ENCODE measurements around the gene NEURL3.

The NEURL3 gene

DNA sequence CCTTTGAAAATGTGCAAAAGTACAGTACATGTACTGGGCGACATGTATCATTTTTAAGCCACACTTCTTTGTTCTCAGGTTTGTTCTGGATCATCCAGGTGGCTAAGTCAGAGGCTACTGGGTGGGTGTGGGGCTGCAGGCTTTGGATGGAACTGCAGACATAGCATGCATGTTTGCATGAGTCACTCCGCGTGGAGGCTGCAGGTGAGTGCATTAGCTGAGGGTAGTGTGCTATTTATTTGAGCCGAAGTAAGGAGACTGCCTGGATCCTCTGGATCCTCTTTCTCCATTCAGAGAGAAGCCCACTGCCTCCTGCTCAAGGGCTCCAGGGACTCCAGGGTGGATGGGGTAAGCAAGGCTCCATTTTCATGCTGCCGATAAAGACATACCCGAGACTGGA, 9.4 kb upstream of the NEURL3 start:
- peaks cover 35% of the 10 kb centered on the region for H3K27me3 Mint-ChIP-seq (ENCODE audit: low read depth, poor library complexity)
- H3K9me3 Mint-ChIP-seq, result peaks cover 36% of the 10 kb centered on the region
- H3K4me1 Mint-ChIP-seq, result no peaks in the 10 kb centered on the region
- H3K27ac Mint-ChIP-seq, result no peak overlapping the region
- no peak for TF ChIP-seq CTCF (IDR thresholded peaks at IDR 0.05)
- H3K4me3 Mint-ChIP-seq, result no peak overlapping the region
- H3K36me3 Mint-ChIP-seq (ENCODE audit: low read depth), result peaks cover 7% of the 10 kb centered on the region
- DNase-seq, result no peak

- Mint-ChIP-seq H3K36me3 (ENCODE audit: low read depth) (peaks cover 5% of the 10 kb centered on the region), H3K4me3 (no peak overlapping the region), H3K27me3 (ENCODE audit: low read depth, poor library complexity) (peaks cover 35% of the 10 kb centered on the region), H3K4me1 (peaks cover 13% of the 10 kb centered on the region), H3K9me3 (peaks cover 18% of the 10 kb centered on the region), H3K27ac (no peak overlapping the region)
- no peak for TF ChIP-seq CTCF (IDR thresholded peaks at IDR 0.05)
- no peak for DNase-seq
Observed at GRCh38 chr2:96512341-96512740, 7.2 kb upstream of the NEURL3 start.

- H3K4me1 Mint-ChIP-seq, result peaks cover 18% of the 10 kb centered on the region
- peaks cover 35% of the 10 kb centered on the region for H3K27me3 Mint-ChIP-seq (ENCODE audit: low read depth, poor library complexity)
- no peaks in the 10 kb centered on the region for H3K36me3 Mint-ChIP-seq (ENCODE audit: low read depth)
- no peak for TF ChIP-seq CTCF (IDR thresholded peaks at IDR 0.05)
- H3K9me3 Mint-ChIP-seq, result peaks cover 13% of the 10 kb centered on the region
- no peak overlapping the region for H3K27ac Mint-ChIP-seq
- H3K4me3 Mint-ChIP-seq, result no peak overlapping the region
- DNase-seq, result no peak
Observed at GRCh38 chr2:96511851-96512250, 6.7 kb upstream of the NEURL3 start.

GRCh38 chr2:96510931-96511595, 5.9 kb upstream of the NEURL3 start:
- Mint-ChIP-seq H3K4me1 (peaks cover 19% of the 10 kb centered on the region), H3K4me3 (no peak overlapping the region), H3K36me3 (ENCODE audit: low read depth) (no peaks in the 10 kb centered on the region), H3K27me3 (ENCODE audit: low read depth, poor library complexity) (peaks cover 35% of the 10 kb centered on the region), H3K27ac (no peak overlapping the region), H3K9me3 (peaks cover 5% of the 10 kb centered on the region)
- TF ChIP-seq CTCF (IDR thresholded peaks at IDR 0.05), result no peak
- DNase-seq, result no peak

DNA sequence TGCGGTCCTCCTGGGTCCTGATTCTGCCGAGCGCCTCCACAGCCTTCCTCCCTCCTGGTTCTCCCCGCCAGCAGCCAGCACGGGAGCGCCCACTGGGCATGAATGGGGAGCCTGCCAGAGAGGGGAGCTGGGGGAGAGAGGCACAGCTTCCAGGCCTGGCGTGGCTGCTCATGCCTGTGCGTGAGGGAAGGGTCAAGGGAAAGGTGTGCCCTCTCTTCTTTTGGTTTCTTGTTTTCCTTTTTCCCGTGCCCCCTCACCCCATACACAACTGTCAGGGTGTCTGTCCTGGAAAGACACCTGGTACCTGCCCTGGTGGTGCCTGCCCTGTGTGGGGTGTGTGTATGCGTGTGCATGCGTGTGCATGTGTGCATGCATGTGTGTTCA, 4.7 kb upstream of the NEURL3 start:
- no peak for TF ChIP-seq CTCF (IDR thresholded peaks at IDR 0.05)
- Mint-ChIP-seq H3K27ac (no peak overlapping the region), H3K27me3 (ENCODE audit: low read depth, poor library complexity) (peaks cover 30% of the 10 kb centered on the region), H3K4me1 (peaks cover 32% of the 10 kb centered on the region), H3K4me3 (no peak overlapping the region), H3K36me3 (ENCODE audit: low read depth) (no peaks in the 10 kb centered on the region), H3K9me3 (no peaks in the 10 kb centered on the region)
- DNase-seq, result no peak

DNA sequence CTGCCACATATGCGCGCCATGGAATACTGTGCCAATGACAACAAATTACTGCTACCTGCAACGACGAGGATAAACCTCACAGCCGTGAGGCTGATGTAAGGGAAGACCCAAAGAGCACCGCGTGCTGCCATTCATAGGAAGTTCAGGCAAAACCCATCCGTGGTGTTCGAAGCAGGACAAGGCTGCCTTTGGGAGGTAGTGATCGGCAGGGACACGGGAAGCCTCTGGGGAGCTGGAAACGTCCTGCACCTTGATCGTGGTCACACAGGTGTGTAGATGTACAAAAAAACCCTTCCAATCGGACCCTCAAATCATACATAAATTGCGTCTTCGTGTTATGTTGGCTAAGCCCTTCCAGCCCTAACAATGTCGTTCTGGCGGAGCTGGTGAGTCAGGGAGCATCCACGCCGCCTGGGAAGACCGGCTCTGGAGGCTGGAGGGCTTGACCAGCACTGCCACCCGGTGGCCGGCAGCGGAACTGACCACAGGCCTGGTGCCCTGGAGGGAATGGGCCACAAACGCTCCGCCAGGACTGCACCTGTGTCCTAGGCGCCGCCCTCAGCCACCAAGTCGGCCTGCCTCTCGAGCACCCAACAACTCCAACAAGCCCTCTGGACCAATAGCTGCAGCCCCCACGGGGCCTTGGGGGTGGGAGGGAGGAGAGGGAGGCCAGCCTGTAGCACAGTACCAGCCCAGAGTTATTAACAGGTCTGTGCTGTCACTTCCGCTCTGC, 4.1 kb upstream of the NEURL3 start:
- H3K27me3 Mint-ChIP-seq (ENCODE audit: low read depth, poor library complexity), result peaks cover 26% of the 10 kb centered on the region
- peak overlapping the region; percentile 35 for H3K4me3 Mint-ChIP-seq
- no peaks in the 10 kb centered on the region for H3K36me3 Mint-ChIP-seq (ENCODE audit: low read depth)
- H3K4me1 Mint-ChIP-seq, result peaks cover 33% of the 10 kb centered on the region
- no peaks in the 10 kb centered on the region for H3K9me3 Mint-ChIP-seq
- TF ChIP-seq CTCF (IDR thresholded peaks at IDR 0.05), result peak; percentile 99
- DNase-seq, result peak; percentile 95
- H3K27ac Mint-ChIP-seq, result no peak overlapping the region
